Posterior cingulate gyrus (tissue), 11 donors: Measurements from ENCODE around the gene IL1RN.

Source experiments
- DNase-seq, 10 donors: peaks; one replicate each; pipeline versions ENCODE4 v3.0.0 to v3.0.0-alpha.2; 2020 to 2021; ENCODE audit warnings: mixed read lengths in 3 of 10
- intact Hi-C: fragments of 100-400 bp; cut with DNase I; formaldehyde crosslinking; loops from one replicate; pipeline ENCODE4 v1.15.1; 2023

Gene IL1RN

DNA sequence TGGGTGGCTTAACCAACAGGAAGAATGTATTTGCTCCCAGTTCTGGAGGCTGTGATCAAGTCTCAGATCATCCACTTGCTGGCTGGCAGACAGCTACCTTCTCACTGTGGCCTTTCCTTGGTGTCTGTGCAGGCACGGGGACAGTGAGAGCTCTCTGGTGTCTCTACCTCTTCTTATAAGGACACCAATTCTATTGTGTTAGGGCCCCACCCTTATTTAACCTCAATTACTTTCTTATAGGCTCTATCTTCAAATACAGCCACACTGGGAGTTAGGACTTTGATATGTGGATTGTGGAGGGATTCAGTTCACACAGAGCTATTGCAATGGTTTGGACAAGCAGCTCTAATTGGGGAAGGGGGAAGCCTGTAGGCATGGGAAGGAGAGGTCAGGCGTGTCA, 25.3 kb upstream of the IL1RN start:
- DNase-seq: no peak
- intact Hi-C loops: no loop called here

- no peak for DNase-seq
- intact Hi-C loops: no loop called here
Observed at GRCh38 chr2:113103277-113103676, 24.1 kb upstream of the IL1RN start.

DNA sequence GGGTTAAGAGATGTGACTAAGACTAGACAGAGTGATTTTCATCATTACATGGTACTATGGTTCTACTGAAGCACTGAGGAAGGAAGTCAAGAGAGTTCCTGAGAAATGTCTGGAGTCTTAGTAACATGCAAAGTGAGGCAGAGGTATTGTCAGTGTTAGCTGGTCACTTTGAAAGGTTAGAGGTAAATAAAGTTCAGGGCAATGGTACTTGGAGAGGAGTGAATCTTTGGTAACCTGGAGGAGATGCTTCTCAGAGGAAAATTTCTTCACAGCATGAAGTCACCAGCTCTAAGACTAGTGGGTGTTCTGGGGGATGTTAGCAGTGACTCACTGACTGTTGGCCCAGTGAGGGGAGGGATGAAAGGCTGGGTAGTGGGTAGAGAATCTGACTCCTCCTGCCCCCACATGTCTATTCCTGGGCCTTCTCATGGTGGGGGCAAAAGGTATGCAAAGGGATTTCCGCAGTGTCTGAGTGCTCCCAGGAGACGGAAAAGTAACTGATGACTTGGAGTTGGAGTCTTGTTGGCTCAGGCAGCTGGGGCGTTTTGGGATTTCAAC, 23.3 kb upstream of the IL1RN start:
- DNase-seq: no peak
- intact Hi-C loops: no loop called here

DNA sequence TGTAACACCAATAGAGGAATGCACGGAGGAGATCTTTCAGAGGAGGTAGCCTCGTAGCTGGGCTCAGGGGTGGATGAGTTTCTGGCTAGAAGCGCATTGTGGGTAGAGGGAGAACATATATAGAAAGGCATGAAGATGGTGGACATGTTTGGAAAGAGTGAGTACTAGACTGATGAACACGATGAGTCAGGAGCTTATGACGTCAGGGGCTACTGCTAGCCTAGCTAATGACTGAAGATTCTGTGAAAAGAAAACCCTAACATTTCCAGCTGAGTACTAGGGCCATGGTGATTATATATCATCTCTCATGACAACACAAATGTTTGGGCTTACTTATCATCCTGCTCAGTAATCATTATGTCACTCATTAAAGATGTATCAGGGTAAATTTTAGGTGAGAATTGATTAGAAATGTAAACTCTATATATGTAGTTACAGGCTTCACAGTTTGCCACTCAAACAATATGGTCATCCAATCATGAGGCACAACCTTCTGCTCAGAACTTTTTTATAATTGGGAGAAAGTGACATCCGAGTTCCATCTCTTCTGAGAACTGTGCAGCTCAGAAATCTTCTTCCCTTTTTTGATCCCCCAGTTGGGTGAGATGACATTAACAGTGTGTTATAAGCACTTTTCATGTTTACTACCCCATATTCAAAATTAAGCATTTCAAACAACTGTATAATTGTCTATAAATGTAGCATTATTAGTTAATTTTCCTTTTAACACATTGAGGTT, 22.2 kb upstream of the IL1RN start:
- no peak for DNase-seq
- intact Hi-C loops: no loop called here

DNA sequence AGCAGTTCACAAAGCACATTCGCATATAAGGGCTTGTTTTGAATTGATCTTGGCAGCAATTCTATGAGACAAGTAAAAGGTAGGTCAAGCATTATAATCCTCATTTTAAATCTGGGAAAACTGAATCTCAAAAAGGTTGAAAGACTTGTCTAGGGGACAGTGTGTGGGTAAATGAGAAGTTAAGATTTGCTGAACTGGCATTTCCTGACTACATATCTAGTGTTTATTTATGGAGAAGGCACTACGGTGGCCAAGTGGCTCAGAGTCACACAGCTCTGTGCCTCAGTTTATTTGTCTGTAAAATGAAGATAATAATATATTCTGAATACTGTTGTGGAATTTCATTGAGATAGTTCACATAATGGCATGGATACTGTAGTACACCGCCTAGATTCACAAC, 16.3 kb upstream of the IL1RN start:
- no peak for DNase-seq
- intact Hi-C loops: no loop called here

GRCh38 chr2:113111823-113112287, 15.5 kb upstream of the IL1RN start:
- DNase-seq: no peak
- intact Hi-C loops: no loop called here

DNA sequence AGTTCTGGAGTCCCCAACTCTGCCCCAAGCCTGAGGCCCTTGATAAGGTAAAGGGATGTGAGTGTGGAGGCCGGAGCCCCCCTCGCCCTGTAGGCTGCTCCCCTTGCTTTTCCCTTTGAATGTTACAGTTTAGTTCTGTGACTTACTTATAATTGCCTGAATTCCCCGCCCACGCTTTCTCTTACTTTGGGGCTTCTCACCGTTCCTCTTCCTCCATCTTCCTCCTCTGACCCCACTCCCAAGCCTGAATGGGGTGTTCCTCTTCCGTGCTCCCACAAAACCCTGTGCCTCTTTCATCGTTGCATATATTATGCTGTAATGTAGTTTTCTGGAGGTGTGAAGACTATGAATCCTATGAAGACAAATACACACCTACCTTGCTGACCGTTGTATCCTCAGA, 15.0 kb upstream of the IL1RN start:
- intact Hi-C loops: no loop called here
- DNase-seq: no peak

DNA sequence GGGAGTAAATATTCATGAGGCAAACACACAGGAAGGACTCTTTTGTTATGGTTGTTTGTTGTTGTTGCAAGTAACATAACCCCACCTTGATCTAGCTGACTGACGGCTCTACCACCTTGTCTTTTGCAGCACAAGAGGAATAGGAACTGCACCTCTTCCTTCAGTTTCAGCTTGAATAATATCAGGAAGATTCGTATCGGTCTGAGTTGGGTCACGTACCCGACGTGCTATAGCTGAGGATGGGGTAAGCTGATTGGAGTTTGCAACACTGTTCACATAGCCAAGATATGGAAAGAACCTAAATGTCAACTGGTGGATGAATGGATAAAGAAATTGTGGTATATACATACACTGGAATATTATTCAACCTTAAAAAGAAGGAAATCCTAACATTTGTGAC, 14.5 kb upstream of the IL1RN start:
- no peak for DNase-seq
- intact Hi-C loops: no loop called here

GRCh38 chr2:113113807-113114206, 13.6 kb upstream of the IL1RN start:
- no peak for DNase-seq
- intact Hi-C loops: no loop called here

- no peak for DNase-seq
- intact Hi-C loops: no loop called here
Observed at GRCh38 chr2:113114224-113114945, 13.0 kb upstream of the IL1RN start.

DNA sequence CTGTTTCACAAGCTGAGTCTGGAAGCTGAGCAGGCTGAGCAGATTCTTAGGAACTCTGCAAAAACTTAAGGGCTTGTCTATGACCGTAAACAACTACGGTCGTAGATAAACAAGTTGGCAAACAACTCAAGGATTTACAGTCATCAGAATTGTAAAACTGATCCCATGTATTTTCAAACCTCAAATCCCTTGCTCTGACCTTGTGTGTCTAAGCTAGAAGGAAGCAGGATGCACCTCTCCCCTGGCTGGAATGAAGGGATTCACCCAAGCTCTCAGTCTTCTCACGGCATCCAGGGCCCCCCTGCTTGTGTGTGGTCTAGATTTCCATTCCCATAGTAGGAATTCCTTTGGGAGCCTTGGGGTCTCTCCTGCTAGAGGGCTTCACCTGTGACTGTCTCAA, 12.4 kb upstream of the IL1RN start:
- intact Hi-C loops: no loop called here
- no peak for DNase-seq

DNA sequence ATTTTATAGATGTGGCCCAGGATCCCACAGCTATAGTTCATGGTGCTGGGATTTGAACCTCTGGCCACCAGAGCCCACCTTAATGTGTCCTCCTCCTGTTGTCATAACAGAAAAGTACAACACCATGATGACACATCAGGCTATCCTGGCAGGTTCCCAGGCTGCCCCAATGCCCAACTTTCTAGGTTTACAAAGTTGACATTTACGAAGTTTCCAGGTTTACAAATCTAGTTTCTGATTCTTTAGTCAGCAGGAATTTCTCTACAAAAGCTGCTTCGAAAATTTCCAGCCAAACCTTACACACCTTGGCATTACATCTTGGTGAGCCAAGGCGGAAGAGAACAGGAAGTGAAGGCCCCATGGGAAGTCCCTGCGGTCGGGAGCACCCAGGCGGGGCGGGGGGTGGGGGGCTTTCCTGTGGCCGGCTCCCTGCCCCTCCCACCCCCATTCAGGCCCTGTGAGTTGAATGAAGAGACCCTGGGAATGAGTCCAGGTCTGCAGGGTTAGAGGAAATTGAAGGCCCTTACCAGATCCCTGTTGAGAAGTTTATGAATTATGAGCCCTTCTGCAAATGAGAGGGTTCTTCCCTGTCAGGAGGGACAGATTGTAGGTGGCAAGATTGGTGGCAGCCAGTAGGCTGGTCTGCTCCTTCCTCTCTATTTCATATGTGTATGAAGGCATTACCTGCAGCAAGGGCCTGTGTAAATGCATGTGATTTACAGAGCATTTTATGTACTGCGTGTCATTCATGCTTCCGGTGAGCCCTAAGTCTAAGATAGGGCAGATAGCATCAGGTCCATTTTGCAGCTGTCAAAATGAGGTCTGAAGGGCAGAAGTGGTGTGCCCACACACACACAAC, 11.1 kb upstream of the IL1RN start:
- intact Hi-C loops: no loop called here
- DNase-seq: no peak

DNA sequence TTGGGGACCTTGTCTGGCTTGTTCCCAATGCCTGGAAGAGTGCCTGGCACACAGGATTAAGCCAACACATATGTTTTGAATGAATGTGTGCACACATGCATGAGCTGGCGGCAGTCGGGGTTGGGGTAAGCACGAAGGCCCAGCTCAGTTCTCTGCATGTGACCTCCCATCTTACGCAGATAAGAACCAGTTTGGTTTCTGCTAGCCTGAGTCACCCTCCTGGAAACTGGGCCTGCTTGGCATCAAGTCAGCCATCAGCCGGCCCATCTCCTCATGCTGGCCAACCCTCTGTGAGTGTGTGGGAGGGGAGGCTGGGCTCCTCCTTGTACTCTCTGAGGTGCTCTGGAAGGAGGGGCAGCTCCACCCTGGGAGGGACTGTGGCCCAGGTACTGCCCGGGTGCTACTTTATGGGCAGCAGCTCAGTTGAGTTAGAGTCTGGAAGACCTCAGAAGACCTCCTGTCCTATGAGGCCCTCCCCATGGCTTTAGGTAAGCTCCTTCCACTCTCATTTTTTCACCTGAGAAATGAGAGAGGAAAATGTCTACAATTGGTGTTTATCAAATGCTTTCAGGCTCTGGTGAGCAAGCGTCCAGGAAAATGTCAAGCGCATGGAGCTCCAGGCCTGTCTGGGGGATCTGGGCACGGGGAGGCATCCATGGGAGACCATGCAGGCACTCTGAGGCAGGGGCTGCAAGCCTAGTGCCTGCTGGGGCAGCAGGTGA, 9.7 kb upstream of the IL1RN start:
- no peak for DNase-seq
- intact Hi-C loops: no loop called here

GRCh38 chr2:113118263-113118657, 9.1 kb upstream of the IL1RN start:
- intact Hi-C loops: no loop called here

DNA sequence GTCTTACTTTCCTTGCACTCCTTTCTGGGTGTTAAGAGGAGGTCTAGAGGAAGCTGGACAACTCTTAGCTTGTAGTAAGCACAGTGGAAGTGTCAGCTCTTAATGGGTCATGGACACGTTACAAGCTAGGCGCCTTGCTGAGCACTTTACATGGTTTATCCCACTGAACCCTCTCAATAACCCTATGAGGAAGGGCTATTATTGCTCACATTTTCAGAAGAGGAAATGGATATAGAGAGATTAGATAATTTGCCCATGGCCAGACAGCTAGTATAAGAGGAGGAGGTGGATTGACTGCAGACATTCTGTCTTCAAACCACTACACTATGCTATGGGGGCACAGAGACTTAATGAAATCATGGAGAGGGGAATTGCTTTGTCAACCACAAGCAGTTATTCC, 8.3 kb upstream of the IL1RN start:
- no peak for DNase-seq
- intact Hi-C loops: no loop called here

More at GRCh38 chr2:113118263-113118657, 9.1 kb upstream of the IL1RN start:
- DNase-seq: no peak

GRCh38 chr2:113120861-113121260, 6.5 kb upstream of the IL1RN start:
- intact Hi-C loops: no loop called here
- no peak for DNase-seq

DNA sequence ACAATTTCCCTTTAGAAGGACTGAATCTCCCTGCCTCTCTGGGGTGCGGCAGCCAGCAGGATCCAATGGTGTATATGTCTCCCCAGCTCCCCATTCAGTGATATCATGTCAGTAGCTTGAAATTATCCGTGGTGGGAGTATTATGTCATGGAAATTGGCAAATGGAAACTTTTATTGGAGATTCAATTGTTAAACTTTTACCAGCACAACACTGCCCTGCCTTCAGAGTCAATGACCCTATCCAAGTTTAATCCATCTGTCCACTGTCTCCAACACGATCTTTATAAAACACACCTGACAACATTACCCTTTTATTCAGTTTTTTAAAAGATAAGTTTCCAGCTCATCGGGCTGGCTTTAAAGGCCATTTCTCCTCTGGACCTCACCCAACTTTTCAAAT, 5.0 kb upstream of the IL1RN start:
- DNase-seq: no peak
- intact Hi-C loops: no loop called here

DNA sequence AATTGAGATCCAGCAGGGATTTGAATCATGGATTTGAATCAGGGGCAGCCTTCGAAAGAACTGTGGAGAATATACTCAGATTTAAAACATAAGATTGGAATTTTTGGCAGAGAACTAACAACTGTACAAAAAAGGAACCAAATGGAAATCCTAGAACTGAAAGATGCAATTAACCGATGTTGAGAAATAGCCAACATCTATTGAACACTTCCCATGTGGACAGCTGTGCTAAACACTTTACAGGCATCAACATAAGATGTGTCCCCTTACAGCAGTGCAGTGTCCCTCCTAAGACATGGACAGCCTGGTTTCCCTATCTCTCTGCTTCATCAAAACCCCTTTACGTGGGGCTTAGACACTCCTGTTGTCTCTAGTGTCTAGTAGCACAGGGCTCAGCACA, 3.7 kb upstream of the IL1RN start:
- intact Hi-C loops: no loop called here

GRCh38 chr2:113124181-113124961, 3.0 kb upstream of the IL1RN start:
- intact Hi-C loops: no loop called here
- DNase-seq: no peak

More for the DNA sequence above, 3.7 kb upstream of the IL1RN start:
- no peak for DNase-seq
